Measurements from ENCODE around the gene MLLT3. TPM values are rescaled to one million over a fixed set of nuclear protein-coding genes. Genes with fewer than 3 reads are reported as not detected.

The MLLT3 gene
- total RNA-seq, 1 donor = 17.4 TPM

DNA sequence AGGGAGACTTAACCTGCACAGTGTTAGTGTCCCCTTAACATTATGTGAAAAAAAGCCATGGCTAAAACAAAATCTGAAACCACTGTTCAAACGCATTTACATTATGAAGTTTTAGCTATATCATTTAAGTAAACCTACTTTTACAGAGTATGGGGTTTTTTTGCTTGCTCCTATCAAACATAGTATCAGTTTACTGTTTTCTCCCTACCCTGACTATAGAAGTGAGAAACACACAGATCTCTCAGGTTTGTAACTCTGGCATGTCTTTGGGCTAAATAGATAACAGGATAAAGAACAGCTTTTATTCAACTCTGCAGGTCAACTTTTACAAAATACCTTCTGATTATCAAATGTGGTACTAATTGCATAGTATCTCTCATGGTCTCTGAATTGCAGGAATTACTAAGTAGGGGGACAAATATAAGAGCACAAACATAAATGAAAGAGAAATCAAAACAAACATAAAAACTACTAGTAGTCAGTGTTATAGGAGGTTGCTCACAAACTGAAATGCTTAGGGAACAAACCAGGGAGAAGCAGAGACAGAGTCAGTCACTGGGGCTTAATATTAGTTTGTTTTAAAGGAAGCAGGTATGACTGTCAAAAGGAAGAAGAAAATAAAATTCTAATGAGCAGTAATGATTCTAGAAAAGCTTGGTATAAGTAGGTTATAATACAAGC is 155.8 kb downstream of the MLLT3 start:
- no peaks in the 10 kb centered on the region for H3K79me2 ChIP-seq (ENCODE audit: insufficient read depth, low read length)
- no peak overlapping the region for H3K4me3 ChIP-seq (ENCODE audit: insufficient read depth, low read length)
- DNase-seq (ENCODE audit: insufficient read length, low spot score, missing footprints) = no peak
- H3K9me3 ChIP-seq (ENCODE audit: low read depth, low read length) = no peaks in the 10 kb centered on the region
- H3K36me3 ChIP-seq (ENCODE audit: insufficient read depth, low read length) = no peaks in the 10 kb centered on the region
- H3K4me2 ChIP-seq (ENCODE audit: insufficient read depth, low read length) = no peak overlapping the region
- H4K20me1 ChIP-seq (ENCODE audit: insufficient read depth, low read length) = peaks cover 5% of the 10 kb centered on the region
- H3K4me1 ChIP-seq (ENCODE audit: insufficient read depth, low read length) = no peaks in the 10 kb centered on the region
- H2AFZ ChIP-seq (ENCODE audit: low read length) = no peak overlapping the region
- H3K27ac ChIP-seq (ENCODE audit: low read depth, low read length) = no peak overlapping the region
- no peaks in the 10 kb centered on the region for H3K27me3 ChIP-seq (ENCODE audit: insufficient read depth, low read length)
- TF ChIP-seq, protein P1, sequence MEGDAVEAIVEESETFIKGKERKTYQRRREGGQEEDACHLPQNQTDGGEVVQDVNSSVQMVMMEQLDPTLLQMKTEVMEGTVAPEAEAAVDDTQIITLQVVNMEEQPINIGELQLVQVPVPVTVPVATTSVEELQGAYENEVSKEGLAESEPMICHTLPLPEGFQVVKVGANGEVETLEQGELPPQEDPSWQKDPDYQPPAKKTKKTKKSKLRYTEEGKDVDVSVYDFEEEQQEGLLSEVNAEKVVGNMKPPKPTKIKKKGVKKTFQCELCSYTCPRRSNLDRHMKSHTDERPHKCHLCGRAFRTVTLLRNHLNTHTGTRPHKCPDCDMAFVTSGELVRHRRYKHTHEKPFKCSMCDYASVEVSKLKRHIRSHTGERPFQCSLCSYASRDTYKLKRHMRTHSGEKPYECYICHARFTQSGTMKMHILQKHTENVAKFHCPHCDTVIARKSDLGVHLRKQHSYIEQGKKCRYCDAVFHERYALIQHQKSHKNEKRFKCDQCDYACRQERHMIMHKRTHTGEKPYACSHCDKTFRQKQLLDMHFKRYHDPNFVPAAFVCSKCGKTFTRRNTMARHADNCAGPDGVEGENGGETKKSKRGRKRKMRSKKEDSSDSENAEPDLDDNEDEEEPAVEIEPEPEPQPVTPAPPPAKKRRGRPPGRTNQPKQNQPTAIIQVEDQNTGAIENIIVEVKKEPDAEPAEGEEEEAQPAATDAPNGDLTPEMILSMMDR (IDR thresholded peaks at IDR 0.05; ENCODE audit: extremely low read depth, low read depth, low read length) = no peak

DNA sequence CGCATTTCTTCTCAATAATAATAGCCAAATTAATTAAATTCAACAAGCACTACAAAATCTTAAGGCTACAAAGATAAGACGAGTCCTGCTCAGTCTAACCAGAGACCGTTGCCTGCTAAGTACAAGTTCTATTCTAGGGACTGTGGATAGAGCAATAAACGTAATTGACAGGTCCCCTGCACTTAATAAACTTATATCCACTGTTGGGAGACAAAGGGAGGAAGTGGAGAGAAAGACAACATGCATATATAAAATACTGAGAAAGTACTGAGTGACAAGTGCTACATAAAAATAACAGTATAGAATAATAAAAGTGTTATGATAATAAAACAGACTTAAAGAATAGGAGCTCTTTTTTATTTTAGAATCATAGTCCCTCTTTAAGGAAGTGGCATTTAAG is 158.1 kb downstream of the MLLT3 start:
- no peak for DNase-seq (ENCODE audit: insufficient read length, low spot score, missing footprints)
- Histone ChIP-seq H3K4me1 (ENCODE audit: insufficient read depth, low read length) (no peaks in the 10 kb centered on the region), H3K4me3 (ENCODE audit: insufficient read depth, low read length) (no peak overlapping the region), H3K9me3 (ENCODE audit: low read depth, low read length) (no peaks in the 10 kb centered on the region), H3K4me2 (ENCODE audit: insufficient read depth, low read length) (no peak overlapping the region), H3K27me3 (ENCODE audit: insufficient read depth, low read length) (no peaks in the 10 kb centered on the region), H3K79me2 (ENCODE audit: insufficient read depth, low read length) (no peaks in the 10 kb centered on the region), H2AFZ (ENCODE audit: low read length) (no peak overlapping the region), H3K27ac (ENCODE audit: low read depth, low read length) (no peak overlapping the region), H3K36me3 (ENCODE audit: insufficient read depth, low read length) (no peaks in the 10 kb centered on the region), H4K20me1 (ENCODE audit: insufficient read depth, low read length) (peaks cover 5% of the 10 kb centered on the region)
- TF ChIP-seq, protein P1 (IDR thresholded peaks at IDR 0.05; ENCODE audit: extremely low read depth, low read depth, low read length) = no peak

DNA sequence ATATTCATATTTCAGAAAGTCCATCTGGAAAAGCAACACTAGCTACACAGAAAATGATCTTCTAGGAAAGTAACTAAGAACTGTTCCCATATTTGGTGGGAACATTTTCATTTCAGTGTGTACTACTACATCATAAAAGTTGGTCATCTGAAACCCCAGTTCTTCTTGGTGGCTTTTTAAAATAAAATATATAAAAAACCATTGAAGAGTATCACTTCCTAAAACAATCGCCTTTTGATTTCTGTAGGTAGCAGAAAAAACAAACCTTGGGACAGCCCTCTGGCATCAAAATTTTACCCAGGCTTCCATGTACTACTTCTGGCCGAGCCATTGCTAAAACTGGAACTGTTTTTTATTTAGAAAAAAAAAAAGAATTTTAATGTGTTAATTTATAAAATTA is 158.5 kb downstream of the MLLT3 start:
- Histone ChIP-seq H3K27me3 (ENCODE audit: insufficient read depth, low read length) (no peaks in the 10 kb centered on the region), H2AFZ (ENCODE audit: low read length) (no peak overlapping the region), H3K4me3 (ENCODE audit: insufficient read depth, low read length) (no peak overlapping the region), H3K27ac (ENCODE audit: low read depth, low read length) (no peak overlapping the region), H3K4me1 (ENCODE audit: insufficient read depth, low read length) (no peaks in the 10 kb centered on the region), H3K9me3 (ENCODE audit: low read depth, low read length) (no peaks in the 10 kb centered on the region), H4K20me1 (ENCODE audit: insufficient read depth, low read length) (peaks cover 5% of the 10 kb centered on the region), H3K4me2 (ENCODE audit: insufficient read depth, low read length) (no peak overlapping the region), H3K79me2 (ENCODE audit: insufficient read depth, low read length) (no peaks in the 10 kb centered on the region), H3K36me3 (ENCODE audit: insufficient read depth, low read length) (no peaks in the 10 kb centered on the region)
- TF ChIP-seq, protein P1 (IDR thresholded peaks at IDR 0.05; ENCODE audit: extremely low read depth, low read depth, low read length) = no peak
- no peak for DNase-seq (ENCODE audit: insufficient read length, low spot score, missing footprints)

DNA sequence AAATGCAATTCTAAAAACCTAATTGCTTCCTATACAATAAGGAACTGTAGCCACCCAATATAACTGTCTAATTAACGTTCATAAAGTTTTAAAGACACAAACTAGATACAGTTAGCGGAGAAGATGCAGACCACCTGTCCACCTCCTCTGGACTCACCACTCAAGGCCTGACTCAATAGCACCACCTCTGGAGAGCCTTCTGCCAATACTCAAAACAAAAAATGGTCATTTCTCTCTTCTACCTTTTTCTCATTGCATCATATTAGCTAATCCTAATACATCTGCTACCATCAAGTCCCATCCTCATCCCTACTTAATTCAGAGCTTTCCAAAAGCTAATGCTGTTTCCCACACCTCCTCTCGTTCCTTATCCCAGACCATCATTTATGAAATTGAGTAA is 159.9 kb downstream of the MLLT3 start:
- Histone ChIP-seq H3K4me1 (ENCODE audit: insufficient read depth, low read length) (no peaks in the 10 kb centered on the region), H4K20me1 (ENCODE audit: insufficient read depth, low read length) (peaks cover 5% of the 10 kb centered on the region), H3K4me3 (ENCODE audit: insufficient read depth, low read length) (no peak overlapping the region), H3K27ac (ENCODE audit: low read depth, low read length) (no peak overlapping the region), H3K9me3 (ENCODE audit: low read depth, low read length) (no peaks in the 10 kb centered on the region), H2AFZ (ENCODE audit: low read length) (no peak overlapping the region), H3K4me2 (ENCODE audit: insufficient read depth, low read length) (no peak overlapping the region), H3K79me2 (ENCODE audit: insufficient read depth, low read length) (no peaks in the 10 kb centered on the region), H3K36me3 (ENCODE audit: insufficient read depth, low read length) (no peaks in the 10 kb centered on the region), H3K27me3 (ENCODE audit: insufficient read depth, low read length) (no peaks in the 10 kb centered on the region)
- TF ChIP-seq, protein P1 (IDR thresholded peaks at IDR 0.05; ENCODE audit: extremely low read depth, low read depth, low read length) = no peak
- no peak for DNase-seq (ENCODE audit: insufficient read length, low spot score, missing footprints)

Measured in osteoblast (primary cell).